Neural cell (in vitro differentiated cells): Measurements from ENCODE around the gene DTL. TPM values are rescaled to one million over a fixed set of nuclear protein-coding genes. Genes with fewer than 3 reads are reported as not detected.

Source experiments
- H2AFZ ChIP-seq: fragments of 200-600, 300-800 bp; sonication (generic), shearing (Covaris generic); 2 replicates; pipeline ENCODE4 v1.6.0; 2014; ENCODE audit warnings: low read depth, mild to moderate bottlenecking, antibody characterized with exemption, low read length, moderate library complexity
- H3F3A ChIP-seq: fragments of 200-600 bp; shearing (Covaris generic); 2 replicates; pipeline ENCODE4 v1.6.1; 2016; ENCODE audit warnings: mild to moderate bottlenecking, moderate library complexity, mixed read lengths, antibody characterized with exemption, low read length; ENCODE audit not compliant: insufficient read depth, poor library complexity, severe bottlenecking
- H3K27ac ChIP-seq: fragments of 200-600, 300-800 bp; sonication (generic), shearing (Covaris generic); 2 replicates; pipeline ENCODE4 v1.5.1; 2014; ENCODE audit warnings: mild to moderate bottlenecking, low read length, moderate library complexity
- H3K27me3 ChIP-seq: fragments of 300-800, 200-600 bp; sonication (generic), shearing (Covaris generic); 2 replicates; pipeline ENCODE4 v1.6.0; 2014; ENCODE audit warnings: mild to moderate bottlenecking, low read depth, low read length, moderate library complexity; ENCODE audit not compliant: insufficient read depth
- H3K36me3 ChIP-seq: fragments of 300-800, 200-600 bp; sonication (generic), shearing (Covaris generic); 2 replicates; pipeline ENCODE4 v1.5.1; 2014; ENCODE audit warnings: mild to moderate bottlenecking, antibody characterized with exemption, low read length, moderate library complexity; ENCODE audit not compliant: insufficient read depth
- H3K4me2 ChIP-seq: fragments of 300-800, 200-600 bp; sonication (generic), shearing (Covaris generic); 2 replicates; pipeline ENCODE4 v1.6.0; 2014; ENCODE audit warnings: mild to moderate bottlenecking, low read length
- H3K4me3 ChIP-seq: fragments of 300-800, 200-600 bp; sonication (generic), shearing (Covaris generic); 2 replicates; pipeline ENCODE4 v1.5.1; 2014; ENCODE audit warnings: mild to moderate bottlenecking, low read length, moderate library complexity
- H3K79me2 ChIP-seq: fragments of 200-600 bp; shearing (Covaris generic); replicated peaks from 2 replicates; pipeline ENCODE4 v1.6.0; 2014; ENCODE audit warnings: mild to moderate bottlenecking, low read length, moderate library complexity; ENCODE audit not compliant: insufficient read depth
- H3K9ac ChIP-seq: fragments of 300-800, 200-600 bp; sonication (generic), shearing (Covaris generic); 2 replicates; pipeline ENCODE4 v1.6.1; 2016; ENCODE audit warnings: mild to moderate bottlenecking, low read length, mixed read lengths
- H3K9me2 ChIP-seq: fragments of 200-600 bp; shearing (Covaris generic); 2 replicates; pipeline ENCODE4 v1.6.1; 2016; ENCODE audit warnings: mild to moderate bottlenecking, low read length, mixed read lengths; ENCODE audit not compliant: insufficient read depth
- H3K9me3 ChIP-seq: fragments of 200-600, 300-800 bp; sonication (generic), shearing (Covaris generic); 2 replicates; pipeline ENCODE4 v1.6.1; 2016; ENCODE audit warnings: mild to moderate bottlenecking, mixed run types, low read length, moderate library complexity, mixed read lengths
- H4K20me1 ChIP-seq: fragments of 200-600 bp; shearing (Covaris generic); 2 replicates; pipeline ENCODE4 v1.6.1; 2016; ENCODE audit warnings: mild to moderate bottlenecking, mixed run types; ENCODE audit not compliant: insufficient read depth
- CTCF ChIP-seq: fragments of 450-650 bp; IDR thresholded peaks from 2 replicates; pipeline ENCODE4 v1.5.1; 2014; ENCODE audit warnings: antibody characterized with exemption, mild to moderate bottlenecking, moderate library complexity; ENCODE audit not compliant: poor library complexity, severe bottlenecking
- EP300 ChIP-seq: fragments of 450-650 bp; conservative IDR thresholded peaks from 2 replicates; pipeline ENCODE4 v1.6.1; 2014; ENCODE audit warnings: antibody characterized with exemption, mild to moderate bottlenecking, moderate library complexity; ENCODE audit not compliant: poor library complexity, severe bottlenecking
- EZH2 ChIP-seq: fragments of 200-600, 300-800 bp; shearing (Covaris generic), sonication (generic); IDR thresholded peaks from 2 replicates; pipeline ENCODE4 v1.6.1; 2014; ENCODE audit warnings: antibody characterized with exemption, low read length, borderline replicate concordance, mild to moderate bottlenecking; ENCODE audit not compliant: insufficient read depth, poor library complexity, severe bottlenecking
- MXI1 ChIP-seq: fragments of 450-650 bp; conservative IDR thresholded peaks from 2 replicates; pipeline ENCODE4 v1.6.1; 2014; ENCODE audit warnings: antibody characterized with exemption, mild to moderate bottlenecking; ENCODE audit not compliant: poor library complexity, severe bottlenecking
- POLR2AphosphoS5 ChIP-seq: IDR thresholded peaks from 2 replicates; pipeline ENCODE4 v1.6.1; 2012
- RAD21 ChIP-seq: fragments of 450-650 bp; conservative IDR thresholded peaks from 2 replicates; pipeline ENCODE4 v1.6.1; 2014; ENCODE audit warnings: antibody characterized with exemption, mild to moderate bottlenecking, moderate library complexity
- REST ChIP-seq: IDR thresholded peaks from 2 replicates; pipeline ENCODE4 v1.6.1; 2012; ENCODE audit warnings: borderline replicate concordance
- SMC3 ChIP-seq: fragments of 450-650 bp; conservative IDR thresholded peaks from 2 replicates; pipeline ENCODE4 v1.6.1; 2014; ENCODE audit warnings: antibody characterized with exemption, mild to moderate bottlenecking, moderate library complexity; ENCODE audit not compliant: poor library complexity
- TAF1 ChIP-seq: IDR thresholded peaks from 2 replicates; pipeline ENCODE4 v1.6.1; 2012; ENCODE audit warnings: low read depth
- polyA plus RNA-seq: library from polyadenylated mRNA; depleted of rRNA; stranded (reverse); fragments of >200 nt; gene quantifications from 2 replicates; pipeline ENCODE4 v1.2.3, GENCODE V29; 2014

DTL gene
- polyA plus RNA-seq, 1 donor from 2014 or later = 1.1 TPM

- peak overlapping the region; percentile 70 for H2AFZ ChIP-seq
- peak overlapping the region; percentile 80 for H3K4me3 ChIP-seq
- no peaks in the 10 kb centered on the region for H3K36me3 ChIP-seq
- peak overlapping the region; percentile 79 for H3K4me2 ChIP-seq
- H3K27ac ChIP-seq = no peak overlapping the region
- H4K20me1 ChIP-seq = no peaks in the 10 kb centered on the region
- peaks cover 73% of the 10 kb centered on the region for H3K79me2 ChIP-seq
- H3K27me3 ChIP-seq = no peaks in the 10 kb centered on the region
- no peak overlapping the region for H3K9ac ChIP-seq
- no peaks in the 10 kb centered on the region for H3K9me2 ChIP-seq
- peaks cover 7% of the 10 kb centered on the region for H3F3A ChIP-seq
- no peak for TF ChIP-seq RAD21
- no peak for TF ChIP-seq POLR2AphosphoS5
- TF ChIP-seq EP300 = no peak
- TF ChIP-seq EZH2 = no peak
- no peak for TF ChIP-seq REST
- TF ChIP-seq CTCF = no peak
- TF ChIP-seq MXI1 = no peak
- no peak for TF ChIP-seq SMC3
- no peak for TF ChIP-seq TAF1
- no peaks in the 10 kb centered on the region for H3K9me3 ChIP-seq
These were observed 472 bp downstream of the DTL start for GRCh38 chr1:212035835-212036605.

- H4K20me1 ChIP-seq = no peaks in the 10 kb centered on the region
- H3K27ac ChIP-seq = no peak overlapping the region
- no peak overlapping the region for H2AFZ ChIP-seq
- H3K79me2 ChIP-seq = peaks cover 57% of the 10 kb centered on the region
- no peaks in the 10 kb centered on the region for H3K27me3 ChIP-seq
- peaks cover 7% of the 10 kb centered on the region for H3F3A ChIP-seq
- TF ChIP-seq POLR2AphosphoS5 (no peak), REST (no peak), SMC3 (no peak), TAF1 (no peak), MXI1 (no peak), EP300 (no peak), CTCF (no peak), EZH2 (no peak), RAD21 (no peak)
- H3K4me3 ChIP-seq = no peak overlapping the region
- no peak overlapping the region for H3K4me2 ChIP-seq
- H3K36me3 ChIP-seq = no peaks in the 10 kb centered on the region
- H3K9me2 ChIP-seq = no peaks in the 10 kb centered on the region
- no peaks in the 10 kb centered on the region for H3K9me3 ChIP-seq
- no peak overlapping the region for H3K9ac ChIP-seq
These were observed 2.4 kb downstream of the DTL start for GRCh38 chr1:212037900-212038299.
